GM18907 (cell line): ENCODE results near the gene ARMS2.

Experiments used
- ATAC-seq: cut with Tn5 transposase; IDR thresholded peaks from one replicate; pipeline ENCODE4 v1.9.1; 2021; ENCODE audit warnings: mild to moderate bottlenecking, moderate library complexity; ENCODE audit not compliant: unreplicated experiment

ARMS2 gene

GRCh38 chr10:122454603-122455080 is at the start of gene ARMS2:
Gene ARMS2 (plus strand): TSS chr10:122454653. CDS start chr10:122454728, 75 bp downstream.
- no peak for ATAC-seq

DNA sequence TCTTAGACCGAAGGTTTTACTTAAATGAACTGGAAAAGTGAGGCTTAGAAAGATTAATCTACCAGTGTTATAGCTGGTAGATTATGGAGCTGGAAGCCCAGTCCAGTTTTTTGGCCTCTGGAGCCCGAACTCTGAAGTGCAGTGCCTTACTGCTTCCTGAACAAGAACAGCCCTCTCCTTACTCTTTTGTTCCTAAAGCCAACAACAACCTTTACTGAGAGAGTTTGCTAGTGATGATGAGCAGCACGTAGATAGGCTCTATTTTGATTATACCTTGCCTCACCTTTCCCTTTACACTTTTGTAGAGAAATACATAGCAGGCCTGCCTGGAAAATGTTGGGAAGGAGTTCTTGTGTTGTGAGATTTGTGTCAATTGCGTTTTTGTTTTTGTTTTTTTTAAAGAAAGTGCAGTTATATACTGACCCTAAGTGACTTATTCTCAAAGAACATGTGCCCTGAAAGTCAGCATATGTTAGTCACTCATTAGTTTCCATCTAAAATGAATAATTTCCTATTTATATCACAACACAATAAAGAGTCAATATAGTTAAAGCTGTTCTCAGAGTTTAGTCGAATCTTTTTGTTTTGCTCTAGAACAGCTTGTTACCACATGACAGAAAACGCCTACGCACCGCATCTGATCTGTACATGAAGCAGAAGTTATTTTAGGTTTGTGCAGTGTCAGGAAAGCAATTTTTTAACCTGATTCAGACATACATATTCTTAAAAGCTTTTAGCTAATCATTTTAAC is 46.9 kb upstream of the ARMS2 start:
- ATAC-seq = no peak

DNA sequence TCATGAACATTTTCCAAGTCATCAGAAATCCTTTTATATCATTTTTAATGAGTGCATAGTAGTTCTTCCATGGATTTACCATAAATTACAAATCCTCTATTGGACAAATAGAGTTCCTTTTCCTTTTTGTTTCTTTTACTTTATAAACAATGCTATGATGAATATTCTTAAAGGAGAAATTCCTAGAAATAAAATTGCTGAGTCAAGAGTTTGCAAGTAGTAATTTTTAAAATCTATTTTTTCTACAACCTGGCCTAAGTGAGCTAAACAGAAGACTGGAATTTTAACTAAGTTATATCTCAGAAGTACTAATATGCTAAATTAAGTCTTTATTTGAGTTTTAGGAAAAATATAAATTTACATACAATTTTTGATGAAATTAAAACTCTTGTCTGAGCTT is 41.1 kb upstream of the ARMS2 start:
- ATAC-seq = no peak

DNA sequence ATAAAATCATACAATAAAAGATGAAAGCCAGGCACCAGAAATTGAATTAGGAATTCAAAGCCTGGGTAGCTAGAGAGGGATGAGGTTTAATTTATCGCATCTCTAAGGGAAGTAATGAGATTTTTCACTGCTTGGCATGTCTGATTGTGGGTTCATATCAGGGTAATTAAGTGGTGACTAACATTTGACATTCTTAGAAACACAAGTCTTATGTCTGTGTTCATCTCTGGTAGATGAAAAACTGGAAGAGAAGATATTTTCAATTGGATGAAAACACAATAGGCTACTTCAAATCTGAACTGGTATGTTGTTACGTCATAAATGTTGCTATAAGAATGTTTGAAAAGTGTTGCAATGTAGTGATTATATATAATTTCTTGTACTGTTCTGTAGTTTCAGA is 36.8 kb upstream of the ARMS2 start:
- ATAC-seq = no peak

- ATAC-seq = no peak
Observed at GRCh38 chr10:122419016-122419415, 35.4 kb upstream of the ARMS2 start.

DNA sequence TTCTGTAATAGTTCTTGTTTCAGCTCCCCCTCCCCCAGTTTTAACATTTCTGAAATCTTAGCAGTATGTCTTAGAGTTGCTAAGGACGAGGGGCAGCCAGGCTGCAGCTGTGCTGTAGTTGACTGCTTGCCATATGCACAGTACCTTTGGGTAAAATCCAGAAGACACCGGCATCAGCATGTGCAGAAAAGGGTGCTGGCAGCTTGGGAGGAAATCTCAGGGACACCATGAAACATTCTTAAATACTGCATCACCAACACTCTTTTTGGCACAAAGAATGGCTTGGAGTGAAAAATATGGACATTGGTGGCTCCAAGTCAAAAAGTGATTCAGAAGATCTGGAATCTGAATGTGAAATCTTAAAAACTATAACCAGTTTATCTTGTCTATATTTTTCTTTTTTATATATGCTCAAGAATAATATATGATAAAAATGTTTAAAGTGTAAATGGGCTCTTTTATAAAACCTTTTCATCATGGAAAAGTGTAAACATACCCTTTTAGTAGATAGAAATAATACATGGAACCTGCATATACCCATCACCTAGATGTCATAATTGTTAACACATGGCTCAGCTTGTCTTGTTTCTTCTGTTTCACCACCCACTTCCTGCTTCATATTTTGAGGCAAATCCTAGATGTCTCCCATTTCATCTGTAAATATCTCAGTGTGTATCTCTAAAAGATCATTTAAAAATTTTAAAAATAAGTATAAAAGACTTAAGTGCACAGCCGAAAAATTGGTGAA is 34.4 kb upstream of the ARMS2 start:
- no peak for ATAC-seq

DNA sequence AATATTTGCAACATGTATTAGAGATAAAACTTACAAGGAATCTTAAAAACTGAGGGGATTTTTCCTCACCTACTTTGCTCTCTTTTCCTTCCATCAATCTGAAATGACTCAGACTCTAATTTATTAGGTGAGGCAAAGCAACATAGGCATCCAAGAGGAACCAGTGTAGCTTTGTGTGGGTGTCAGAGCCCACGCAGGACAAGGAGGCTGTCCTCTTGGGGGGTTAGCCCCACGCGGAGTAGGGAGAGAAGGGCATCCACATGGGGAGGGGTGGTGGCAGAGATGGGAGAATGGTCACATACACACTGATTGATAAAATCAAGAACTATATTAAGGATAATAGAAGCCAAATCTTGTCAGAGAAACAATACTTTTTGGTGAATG is 33.8 kb upstream of the ARMS2 start:
- no peak for ATAC-seq

DNA sequence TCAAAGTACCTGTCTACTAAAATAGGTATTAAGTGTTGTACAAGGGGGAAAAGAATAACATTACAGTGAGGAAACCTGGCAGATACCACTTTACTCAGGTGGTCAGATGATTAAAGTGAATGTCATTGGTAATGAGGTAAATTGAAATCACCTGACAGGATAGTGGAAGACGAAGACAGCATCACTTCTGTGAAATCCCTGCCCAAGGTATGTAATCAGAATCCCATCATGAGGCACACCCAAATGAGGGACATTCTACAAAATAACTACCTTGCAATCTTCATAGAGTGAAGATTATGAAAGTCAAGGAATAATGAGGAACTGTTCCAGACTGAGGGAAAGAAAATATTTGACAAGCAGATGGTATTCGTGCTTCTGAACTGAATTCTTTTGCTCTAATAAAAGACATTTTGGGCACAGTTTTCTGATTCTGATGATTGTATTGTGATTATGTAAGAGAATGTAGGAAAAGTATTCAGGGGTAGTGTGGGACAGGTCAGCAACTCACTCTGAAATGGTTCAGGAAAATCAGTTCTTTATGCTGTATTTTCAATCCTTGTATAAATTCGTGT is 33.3 kb upstream of the ARMS2 start:
- ATAC-seq = no peak

- ATAC-seq = no peak
Observed at GRCh38 chr10:122421742-122422141, 32.7 kb upstream of the ARMS2 start.

GRCh38 chr10:122422266-122422989 is 32.0 kb upstream of the ARMS2 start:
- no peak for ATAC-seq

- ATAC-seq = no peak
Observed at GRCh38 chr10:122424059-122424458, 30.4 kb upstream of the ARMS2 start.

DNA sequence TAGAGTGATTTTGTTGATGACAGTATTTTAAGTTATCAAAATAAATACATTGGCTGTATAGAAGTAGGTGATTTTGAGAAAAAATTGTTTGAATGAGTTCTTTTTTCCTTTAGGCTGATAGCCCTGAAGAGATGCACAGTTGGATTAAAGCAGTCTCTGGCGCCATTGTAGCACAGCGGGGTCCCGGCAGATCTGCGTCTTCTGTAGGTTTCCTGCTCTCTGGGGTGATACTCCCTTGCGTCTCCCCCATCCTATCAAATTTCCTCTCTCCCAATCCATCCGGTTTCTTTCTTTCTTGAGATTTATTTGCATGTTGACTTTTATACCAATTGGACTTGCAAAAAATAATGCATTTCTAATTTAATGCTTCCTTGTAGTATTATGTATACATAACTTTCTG is 27.6 kb upstream of the ARMS2 start:
- no peak for ATAC-seq

- no peak for ATAC-seq
Observed at GRCh38 chr10:122427280-122427679, 27.2 kb upstream of the ARMS2 start.

GRCh38 chr10:122435212-122435827 is 19.1 kb upstream of the ARMS2 start:
- ATAC-seq = no peak

GRCh38 chr10:122441961-122442360 is 12.5 kb upstream of the ARMS2 start:
- ATAC-seq = no peak

GRCh38 chr10:122445469-122445868 is 9.0 kb upstream of the ARMS2 start:
- no peak for ATAC-seq

- ATAC-seq = no peak
Observed at GRCh38 chr10:122445904-122446303, 8.5 kb upstream of the ARMS2 start.

DNA sequence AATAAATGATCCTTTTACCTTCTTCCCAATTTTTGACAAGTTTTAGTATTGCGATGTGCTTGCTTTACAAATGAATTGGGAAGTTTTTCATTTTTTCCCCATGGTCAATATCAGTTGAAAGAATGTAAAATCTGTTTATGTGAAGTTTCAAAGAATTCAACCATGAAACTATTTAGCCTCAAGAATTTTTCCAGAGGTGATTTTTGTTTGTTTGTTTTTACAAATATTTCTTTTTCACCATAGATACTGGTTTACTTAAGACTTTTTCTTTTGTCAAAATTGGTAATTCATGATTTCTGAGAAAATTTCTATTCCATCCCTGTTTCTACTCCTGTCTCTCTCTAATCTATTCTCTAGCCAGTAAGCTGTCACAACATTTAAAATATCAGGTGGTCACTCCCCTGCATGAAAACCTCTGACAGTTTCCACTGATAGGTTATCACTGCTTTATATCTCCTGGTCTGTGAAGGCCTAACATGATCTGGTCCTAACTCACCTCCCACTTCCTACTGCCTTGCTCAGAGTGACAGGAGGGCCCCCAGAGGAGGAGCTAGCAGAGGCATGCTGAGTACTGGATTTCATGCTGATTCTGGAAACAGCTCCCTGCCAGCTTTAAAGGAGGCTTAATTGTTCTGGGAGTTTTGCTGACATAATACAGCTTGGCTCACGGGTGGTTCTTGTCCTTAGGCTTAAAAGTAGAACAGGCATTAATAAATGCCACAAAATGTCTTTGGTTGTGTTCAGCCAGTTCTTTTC is 7.6 kb upstream of the ARMS2 start:
- ATAC-seq = no peak

GRCh38 chr10:122448600-122448999 is 5.9 kb upstream of the ARMS2 start:
- no peak for ATAC-seq

DNA sequence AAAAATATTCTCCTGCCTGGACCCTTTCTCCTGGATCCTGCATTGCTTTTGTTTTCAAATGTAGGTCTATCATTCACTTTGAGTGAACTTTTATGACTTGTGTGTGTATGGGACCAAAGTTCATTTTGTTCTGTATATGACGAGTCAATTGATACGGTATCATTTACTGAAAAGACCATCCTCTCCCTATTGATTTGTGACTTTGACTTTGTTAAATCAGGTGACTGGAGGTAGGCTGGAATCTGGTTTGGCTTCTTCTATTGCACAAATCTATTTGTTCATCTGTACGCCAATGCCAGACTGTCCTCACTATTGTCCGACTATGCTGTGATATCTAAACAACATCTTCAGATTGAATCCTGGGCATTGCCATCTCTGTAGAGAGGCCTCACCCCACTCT is 5.3 kb upstream of the ARMS2 start:
- no peak for ATAC-seq
